ENCODE results near the gene MIS18A. TPM values are rescaled to one million over a fixed set of nuclear protein-coding genes. Genes with fewer than 3 reads are reported as not detected.

The MIS18A gene
- total RNA-seq, 1 experiment from 2014 or later = 55.9 TPM

DNA sequence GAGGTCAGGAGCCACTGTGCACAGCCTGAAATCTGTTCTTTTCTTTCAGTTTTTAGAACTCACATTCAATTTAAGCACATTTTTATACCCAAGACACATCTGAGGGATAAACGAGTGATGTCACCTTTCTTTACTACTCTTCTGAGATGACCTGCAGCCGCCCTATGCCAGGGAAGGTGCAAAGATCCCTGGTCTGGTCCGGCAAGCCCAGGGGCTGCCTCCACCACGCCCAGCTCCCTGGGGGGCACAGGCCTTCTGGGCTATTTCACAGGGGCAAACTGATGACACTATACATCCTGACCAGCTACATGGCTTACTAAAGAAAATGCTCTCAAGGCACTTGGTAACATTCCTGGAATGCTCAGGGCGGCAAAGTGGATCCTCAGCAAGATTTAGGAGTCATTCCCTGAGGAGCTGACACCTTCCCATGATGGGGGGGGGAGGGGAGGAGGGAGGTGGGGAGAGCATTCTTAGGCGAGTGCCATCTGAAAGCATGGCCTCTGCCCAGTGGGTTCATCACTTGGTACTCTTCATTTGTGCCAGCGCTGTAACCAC lies 31.1 kb upstream of the MIS18A start:
- Mint-ChIP-seq H3K27ac (no peak overlapping the region), H3K4me3 (no peak overlapping the region), H3K4me1 (peaks cover 16% of the 10 kb centered on the region), H3K9me3 (no peaks in the 10 kb centered on the region), H3K36me3 (peaks cover 23% of the 10 kb centered on the region), H3K27me3 (ENCODE audit: low read depth) (no peaks in the 10 kb centered on the region)
- ChIA-PET POLR2A (no interaction called here), CTCF (no interaction called here)
- TF ChIP-seq ZNF121 (CRISPR knock-in tag; IDR thresholded peaks at IDR 0.05) (no peak), TP53 (CRISPR knock-in tag; IDR thresholded peaks at IDR 0.05) (no peak), GRHL2 (CRISPR knock-in tag; IDR thresholded peaks at IDR 0.05; ENCODE audit: insufficient replicate concordance, severe bottlenecking) (no peak), ZNF232 (CRISPR knock-in tag; IDR thresholded peaks at IDR 0.05) (no peak), CREM (CRISPR knock-in tag; IDR thresholded peaks at IDR 0.05) (no peak), NR1H2 (CRISPR knock-in tag; IDR thresholded peaks at IDR 0.05) (no peak), MXD4 (CRISPR knock-in tag; IDR thresholded peaks at IDR 0.05; ENCODE audit: borderline replicate concordance) (no peak)
- TF ChIP-seq, protein P1, sequence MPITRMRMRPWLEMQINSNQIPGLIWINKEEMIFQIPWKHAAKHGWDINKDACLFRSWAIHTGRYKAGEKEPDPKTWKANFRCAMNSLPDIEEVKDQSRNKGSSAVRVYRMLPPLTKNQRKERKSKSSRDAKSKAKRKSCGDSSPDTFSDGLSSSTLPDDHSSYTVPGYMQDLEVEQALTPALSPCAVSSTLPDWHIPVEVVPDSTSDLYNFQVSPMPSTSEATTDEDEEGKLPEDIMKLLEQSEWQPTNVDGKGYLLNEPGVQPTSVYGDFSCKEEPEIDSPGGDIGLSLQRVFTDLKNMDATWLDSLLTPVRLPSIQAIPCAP (CRISPR knock-in tag; IDR thresholded peaks at IDR 0.05) = no peak
- TF ChIP-seq, protein P2, sequence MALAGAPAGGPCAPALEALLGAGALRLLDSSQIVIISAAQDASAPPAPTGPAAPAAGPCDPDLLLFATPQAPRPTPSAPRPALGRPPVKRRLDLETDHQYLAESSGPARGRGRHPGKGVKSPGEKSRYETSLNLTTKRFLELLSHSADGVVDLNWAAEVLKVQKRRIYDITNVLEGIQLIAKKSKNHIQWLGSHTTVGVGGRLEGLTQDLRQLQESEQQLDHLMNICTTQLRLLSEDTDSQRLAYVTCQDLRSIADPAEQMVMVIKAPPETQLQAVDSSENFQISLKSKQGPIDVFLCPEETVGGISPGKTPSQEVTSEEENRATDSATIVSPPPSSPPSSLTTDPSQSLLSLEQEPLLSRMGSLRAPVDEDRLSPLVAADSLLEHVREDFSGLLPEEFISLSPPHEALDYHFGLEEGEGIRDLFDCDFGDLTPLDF (CRISPR knock-in tag; IDR thresholded peaks at IDR 0.05) = no peak
- TF ChIP-seq, protein P3, sequence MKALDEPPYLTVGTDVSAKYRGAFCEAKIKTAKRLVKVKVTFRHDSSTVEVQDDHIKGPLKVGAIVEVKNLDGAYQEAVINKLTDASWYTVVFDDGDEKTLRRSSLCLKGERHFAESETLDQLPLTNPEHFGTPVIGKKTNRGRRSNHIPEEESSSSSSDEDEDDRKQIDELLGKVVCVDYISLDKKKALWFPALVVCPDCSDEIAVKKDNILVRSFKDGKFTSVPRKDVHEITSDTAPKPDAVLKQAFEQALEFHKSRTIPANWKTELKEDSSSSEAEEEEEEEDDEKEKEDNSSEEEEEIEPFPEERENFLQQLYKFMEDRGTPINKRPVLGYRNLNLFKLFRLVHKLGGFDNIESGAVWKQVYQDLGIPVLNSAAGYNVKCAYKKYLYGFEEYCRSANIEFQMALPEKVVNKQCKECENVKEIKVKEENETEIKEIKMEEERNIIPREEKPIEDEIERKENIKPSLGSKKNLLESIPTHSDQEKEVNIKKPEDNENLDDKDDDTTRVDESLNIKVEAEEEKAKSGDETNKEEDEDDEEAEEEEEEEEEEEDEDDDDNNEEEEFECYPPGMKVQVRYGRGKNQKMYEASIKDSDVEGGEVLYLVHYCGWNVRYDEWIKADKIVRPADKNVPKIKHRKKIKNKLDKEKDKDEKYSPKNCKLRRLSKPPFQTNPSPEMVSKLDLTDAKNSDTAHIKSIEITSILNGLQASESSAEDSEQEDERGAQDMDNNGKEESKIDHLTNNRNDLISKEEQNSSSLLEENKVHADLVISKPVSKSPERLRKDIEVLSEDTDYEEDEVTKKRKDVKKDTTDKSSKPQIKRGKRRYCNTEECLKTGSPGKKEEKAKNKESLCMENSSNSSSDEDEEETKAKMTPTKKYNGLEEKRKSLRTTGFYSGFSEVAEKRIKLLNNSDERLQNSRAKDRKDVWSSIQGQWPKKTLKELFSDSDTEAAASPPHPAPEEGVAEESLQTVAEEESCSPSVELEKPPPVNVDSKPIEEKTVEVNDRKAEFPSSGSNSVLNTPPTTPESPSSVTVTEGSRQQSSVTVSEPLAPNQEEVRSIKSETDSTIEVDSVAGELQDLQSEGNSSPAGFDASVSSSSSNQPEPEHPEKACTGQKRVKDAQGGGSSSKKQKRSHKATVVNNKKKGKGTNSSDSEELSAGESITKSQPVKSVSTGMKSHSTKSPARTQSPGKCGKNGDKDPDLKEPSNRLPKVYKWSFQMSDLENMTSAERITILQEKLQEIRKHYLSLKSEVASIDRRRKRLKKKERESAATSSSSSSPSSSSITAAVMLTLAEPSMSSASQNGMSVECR (CRISPR knock-in tag; IDR thresholded peaks at IDR 0.05; ENCODE audit: borderline replicate concordance) = no peak
- TF ChIP-seq, protein P4, sequence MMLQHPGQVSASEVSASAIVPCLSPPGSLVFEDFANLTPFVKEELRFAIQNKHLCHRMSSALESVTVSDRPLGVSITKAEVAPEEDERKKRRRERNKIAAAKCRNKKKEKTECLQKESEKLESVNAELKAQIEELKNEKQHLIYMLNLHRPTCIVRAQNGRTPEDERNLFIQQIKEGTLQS (CRISPR knock-in tag; conservative IDR thresholded peaks at IDR 0.05) = no peak
- DNase-seq (ENCODE audit: low spot score) (no peak), ATAC-seq (no peak)

DNA sequence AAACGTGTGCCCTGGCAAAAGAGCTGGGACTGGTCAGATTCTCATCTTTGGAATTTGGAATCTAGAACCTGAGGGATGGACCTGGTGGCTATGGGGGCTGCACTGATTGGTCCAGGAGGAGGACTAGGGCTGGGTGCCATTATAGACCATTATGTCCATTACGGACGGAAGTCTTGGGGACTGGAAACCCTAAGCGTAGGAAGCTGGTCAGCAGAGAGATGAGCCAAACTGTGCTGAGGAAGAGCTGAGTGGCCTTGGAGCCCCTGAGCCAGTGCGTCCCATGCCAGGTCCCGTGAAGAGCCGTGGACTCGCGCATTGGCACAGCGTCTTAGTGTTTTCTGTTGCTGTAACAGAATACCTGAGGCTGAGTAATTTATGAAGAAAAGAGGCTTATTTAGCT lies 29.8 kb upstream of the MIS18A start:
- H3K4me3 Mint-ChIP-seq = no peak overlapping the region
- H3K27ac Mint-ChIP-seq = peak overlapping the region; percentile 25; the same call in 1 of the 2 replicates
- no peaks in the 10 kb centered on the region for H3K27me3 Mint-ChIP-seq (ENCODE audit: low read depth)
- DNase-seq (ENCODE audit: low spot score) (no peak), ATAC-seq (no peak)
- CTCF ChIA-PET = interaction anchor here (1.0 kb wide), 1 partner anchor 292 kb away, joined by 3 read pairs; no protein-coding TSS in a partner anchor
- H3K36me3 Mint-ChIP-seq = peaks cover 17% of the 10 kb centered on the region; the same call in 1 of the 2 replicates
- H3K4me1 Mint-ChIP-seq = peaks cover 16% of the 10 kb centered on the region
- H3K9me3 Mint-ChIP-seq = no peaks in the 10 kb centered on the region
- POLR2A ChIA-PET = no interaction called here
- TF ChIP-seq, protein P5, sequence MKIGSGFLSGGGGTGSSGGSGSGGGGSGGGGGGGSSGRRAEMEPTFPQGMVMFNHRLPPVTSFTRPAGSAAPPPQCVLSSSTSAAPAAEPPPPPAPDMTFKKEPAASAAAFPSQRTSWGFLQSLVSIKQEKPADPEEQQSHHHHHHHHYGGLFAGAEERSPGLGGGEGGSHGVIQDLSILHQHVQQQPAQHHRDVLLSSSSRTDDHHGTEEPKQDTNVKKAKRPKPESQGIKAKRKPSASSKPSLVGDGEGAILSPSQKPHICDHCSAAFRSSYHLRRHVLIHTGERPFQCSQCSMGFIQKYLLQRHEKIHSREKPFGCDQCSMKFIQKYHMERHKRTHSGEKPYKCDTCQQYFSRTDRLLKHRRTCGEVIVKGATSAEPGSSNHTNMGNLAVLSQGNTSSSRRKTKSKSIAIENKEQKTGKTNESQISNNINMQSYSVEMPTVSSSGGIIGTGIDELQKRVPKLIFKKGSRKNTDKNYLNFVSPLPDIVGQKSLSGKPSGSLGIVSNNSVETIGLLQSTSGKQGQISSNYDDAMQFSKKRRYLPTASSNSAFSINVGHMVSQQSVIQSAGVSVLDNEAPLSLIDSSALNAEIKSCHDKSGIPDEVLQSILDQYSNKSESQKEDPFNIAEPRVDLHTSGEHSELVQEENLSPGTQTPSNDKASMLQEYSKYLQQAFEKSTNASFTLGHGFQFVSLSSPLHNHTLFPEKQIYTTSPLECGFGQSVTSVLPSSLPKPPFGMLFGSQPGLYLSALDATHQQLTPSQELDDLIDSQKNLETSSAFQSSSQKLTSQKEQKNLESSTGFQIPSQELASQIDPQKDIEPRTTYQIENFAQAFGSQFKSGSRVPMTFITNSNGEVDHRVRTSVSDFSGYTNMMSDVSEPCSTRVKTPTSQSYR (CRISPR knock-in tag; IDR thresholded peaks at IDR 0.05) = no peak
- TF ChIP-seq NR3C1 (CRISPR knock-in tag; conservative IDR thresholded peaks at IDR 0.05; ENCODE audit: low read depth) (no peak), NR1H2 (CRISPR knock-in tag; IDR thresholded peaks at IDR 0.05) (no peak), GABPB1 (CRISPR knock-in tag; IDR thresholded peaks at IDR 0.05) (no peak), TP53 (CRISPR knock-in tag; IDR thresholded peaks at IDR 0.05) (no peak), NFE2L1 (CRISPR knock-in tag; IDR thresholded peaks at IDR 0.05) (no peak), JUN (CRISPR knock-in tag; IDR thresholded peaks at IDR 0.05) (no peak)
- TF ChIP-seq, protein P6, sequence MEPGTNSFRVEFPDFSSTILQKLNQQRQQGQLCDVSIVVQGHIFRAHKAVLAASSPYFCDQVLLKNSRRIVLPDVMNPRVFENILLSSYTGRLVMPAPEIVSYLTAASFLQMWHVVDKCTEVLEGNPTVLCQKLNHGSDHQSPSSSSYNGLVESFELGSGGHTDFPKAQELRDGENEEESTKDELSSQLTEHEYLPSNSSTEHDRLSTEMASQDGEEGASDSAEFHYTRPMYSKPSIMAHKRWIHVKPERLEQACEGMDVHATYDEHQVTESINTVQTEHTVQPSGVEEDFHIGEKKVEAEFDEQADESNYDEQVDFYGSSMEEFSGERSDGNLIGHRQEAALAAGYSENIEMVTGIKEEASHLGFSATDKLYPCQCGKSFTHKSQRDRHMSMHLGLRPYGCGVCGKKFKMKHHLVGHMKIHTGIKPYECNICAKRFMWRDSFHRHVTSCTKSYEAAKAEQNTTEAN (CRISPR knock-in tag; IDR thresholded peaks at IDR 0.05) = no peak
- TF ChIP-seq, protein P7, sequence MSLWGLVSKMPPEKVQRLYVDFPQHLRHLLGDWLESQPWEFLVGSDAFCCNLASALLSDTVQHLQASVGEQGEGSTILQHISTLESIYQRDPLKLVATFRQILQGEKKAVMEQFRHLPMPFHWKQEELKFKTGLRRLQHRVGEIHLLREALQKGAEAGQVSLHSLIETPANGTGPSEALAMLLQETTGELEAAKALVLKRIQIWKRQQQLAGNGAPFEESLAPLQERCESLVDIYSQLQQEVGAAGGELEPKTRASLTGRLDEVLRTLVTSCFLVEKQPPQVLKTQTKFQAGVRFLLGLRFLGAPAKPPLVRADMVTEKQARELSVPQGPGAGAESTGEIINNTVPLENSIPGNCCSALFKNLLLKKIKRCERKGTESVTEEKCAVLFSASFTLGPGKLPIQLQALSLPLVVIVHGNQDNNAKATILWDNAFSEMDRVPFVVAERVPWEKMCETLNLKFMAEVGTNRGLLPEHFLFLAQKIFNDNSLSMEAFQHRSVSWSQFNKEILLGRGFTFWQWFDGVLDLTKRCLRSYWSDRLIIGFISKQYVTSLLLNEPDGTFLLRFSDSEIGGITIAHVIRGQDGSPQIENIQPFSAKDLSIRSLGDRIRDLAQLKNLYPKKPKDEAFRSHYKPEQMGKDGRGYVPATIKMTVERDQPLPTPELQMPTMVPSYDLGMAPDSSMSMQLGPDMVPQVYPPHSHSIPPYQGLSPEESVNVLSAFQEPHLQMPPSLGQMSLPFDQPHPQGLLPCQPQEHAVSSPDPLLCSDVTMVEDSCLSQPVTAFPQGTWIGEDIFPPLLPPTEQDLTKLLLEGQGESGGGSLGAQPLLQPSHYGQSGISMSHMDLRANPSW (CRISPR knock-in tag; conservative IDR thresholded peaks at IDR 0.05; ENCODE audit: low read depth) = no peak
- TF ChIP-seq, protein P8, sequence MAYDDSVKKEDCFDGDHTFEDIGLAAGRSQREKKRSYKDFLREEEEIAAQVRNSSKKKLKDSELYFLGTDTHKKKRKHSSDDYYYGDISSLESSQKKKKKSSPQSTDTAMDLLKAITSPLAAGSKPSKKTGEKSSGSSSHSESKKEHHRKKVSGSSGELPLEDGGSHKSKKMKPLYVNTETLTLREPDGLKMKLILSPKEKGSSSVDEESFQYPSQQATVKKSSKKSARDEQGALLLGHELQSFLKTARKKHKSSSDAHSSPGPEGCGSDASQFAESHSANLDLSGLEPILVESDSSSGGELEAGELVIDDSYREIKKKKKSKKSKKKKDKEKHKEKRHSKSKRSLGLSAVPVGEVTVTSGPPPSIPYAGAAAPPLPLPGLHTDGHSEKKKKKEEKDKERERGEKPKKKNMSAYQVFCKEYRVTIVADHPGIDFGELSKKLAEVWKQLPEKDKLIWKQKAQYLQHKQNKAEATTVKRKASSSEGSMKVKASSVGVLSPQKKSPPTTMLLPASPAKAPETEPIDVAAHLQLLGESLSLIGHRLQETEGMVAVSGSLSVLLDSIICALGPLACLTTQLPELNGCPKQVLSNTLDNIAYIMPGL (CRISPR knock-in tag; IDR thresholded peaks at IDR 0.05) = no peak

Measured in WTC11 (cell line).